ENCODE data around the gene COMT. TPM values are rescaled to one million over a fixed set of nuclear protein-coding genes. Genes with fewer than 3 reads are reported as not detected.

The COMT gene
- total and polyA plus RNA-seq, 9 of the 15 experiments (the other 6 are each of a cell fraction or from before 2014, with no cell fraction given), result 12.5 to 351 (median 155) TPM

DNA sequence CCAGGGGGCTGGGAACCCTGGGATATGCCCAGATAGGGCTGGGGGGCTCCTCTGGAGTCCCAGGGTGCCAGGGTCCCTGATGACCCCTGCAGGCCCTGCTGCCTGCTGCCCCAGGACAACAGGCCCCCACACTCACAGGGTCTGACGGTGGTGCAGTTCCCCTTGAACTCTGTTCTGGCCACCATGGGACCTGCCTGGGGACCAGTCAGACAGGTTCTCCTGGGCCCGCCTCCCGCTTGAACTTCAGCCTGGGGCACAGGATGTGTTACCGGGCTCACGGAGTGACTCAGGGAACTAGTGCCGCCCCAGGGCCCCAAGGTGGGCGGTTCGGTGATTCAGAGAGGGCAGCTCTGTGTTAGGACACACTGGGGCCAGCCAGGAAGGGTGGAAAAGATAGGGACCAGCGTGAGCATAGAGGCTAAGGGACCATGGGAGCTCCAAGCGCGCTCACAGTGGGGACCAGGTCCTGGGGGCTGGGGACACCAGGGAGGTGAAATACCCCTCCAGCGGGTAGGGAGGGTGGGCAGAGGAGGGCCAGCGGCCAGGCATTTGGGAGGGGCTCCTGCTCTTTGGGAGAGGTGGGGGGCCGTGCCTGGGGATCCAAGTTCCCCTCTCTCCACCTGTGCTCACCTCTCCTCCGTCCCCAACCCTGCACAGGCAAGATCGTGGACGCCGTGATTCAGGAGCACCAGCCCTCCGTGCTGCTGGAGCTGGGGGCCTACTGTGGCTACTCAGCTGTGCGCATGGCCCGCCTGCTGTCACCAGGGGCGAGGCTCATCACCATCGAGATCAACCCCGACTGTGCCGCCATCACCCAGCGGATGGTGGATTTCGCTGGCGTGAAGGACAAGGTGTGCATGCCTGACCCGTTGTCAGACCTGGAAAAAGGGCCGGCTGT lies 21.6 kb downstream of the COMT start (continued):
- TF ChIP-seq CHD7 (IDR thresholded peaks at IDR 0.05; ENCODE audit: low read depth, low read length) (peak; percentile 71), POLR2G (IDR thresholded peaks at IDR 0.05; ENCODE audit: low read depth, low read length) (peak; percentile 88), CBX5 (IDR thresholded peaks at IDR 0.05; ENCODE audit: borderline replicate concordance, low read depth) (no peak), MTA2 (IDR thresholded peaks at IDR 0.05; ENCODE audit: low read depth) (no peak), ZBTB2 (IDR thresholded peaks at IDR 0.05) (no peak), TRIM24 (IDR thresholded peaks at IDR 0.05) (no peak), RBFOX2 (IDR thresholded peaks at IDR 0.05; ENCODE audit: low read depth, low read length) (peak; percentile 51), POLR2A (conservative IDR thresholded peaks at IDR 0.05) (0 out of 2 replicates have a peak, but pooled peaks have one; percentile 43), JUNB (CRISPR knock-in tag; conservative IDR thresholded peaks at IDR 0.05) (peak; percentile 53; the same call in 1 of the 2 replicates), ATF4 (CRISPR knock-in tag; IDR thresholded peaks at IDR 0.05) (no peak)
